Vagina (tissue), 2 donors: ENCODE data around the gene COX7A2.

Experiments
- POLR2AphosphoS5 ChIP-seq, 2 donors: sonication (generic); formaldehyde crosslinking; IDR thresholded peaks; one replicate each; pipeline ENCODE4 v1.9.0; 2017; ENCODE audit warnings: antibody characterized with exemption in 2 of 2, mild to moderate bottlenecking in 2 of 2, low read depth in 1 of 2; ENCODE audit not compliant: insufficient read depth in 1 of 2
- TF ChIP-seq, protein P1 (sequence below), 3 experiments: fragments of 450-650 bp in 2 of 3; fragments of 200-600 bp in 1 of 3; sonication (generic) in 1 of 3; IDR thresholded peaks; one replicate each; pipeline ENCODE4 v1.5.1; 2017 to 2019; ENCODE audit warnings: antibody characterized with exemption in 3 of 3, mild to moderate bottlenecking in 2 of 3, moderate library complexity in 2 of 3

- TF ChIP-seq, protein P1, sequence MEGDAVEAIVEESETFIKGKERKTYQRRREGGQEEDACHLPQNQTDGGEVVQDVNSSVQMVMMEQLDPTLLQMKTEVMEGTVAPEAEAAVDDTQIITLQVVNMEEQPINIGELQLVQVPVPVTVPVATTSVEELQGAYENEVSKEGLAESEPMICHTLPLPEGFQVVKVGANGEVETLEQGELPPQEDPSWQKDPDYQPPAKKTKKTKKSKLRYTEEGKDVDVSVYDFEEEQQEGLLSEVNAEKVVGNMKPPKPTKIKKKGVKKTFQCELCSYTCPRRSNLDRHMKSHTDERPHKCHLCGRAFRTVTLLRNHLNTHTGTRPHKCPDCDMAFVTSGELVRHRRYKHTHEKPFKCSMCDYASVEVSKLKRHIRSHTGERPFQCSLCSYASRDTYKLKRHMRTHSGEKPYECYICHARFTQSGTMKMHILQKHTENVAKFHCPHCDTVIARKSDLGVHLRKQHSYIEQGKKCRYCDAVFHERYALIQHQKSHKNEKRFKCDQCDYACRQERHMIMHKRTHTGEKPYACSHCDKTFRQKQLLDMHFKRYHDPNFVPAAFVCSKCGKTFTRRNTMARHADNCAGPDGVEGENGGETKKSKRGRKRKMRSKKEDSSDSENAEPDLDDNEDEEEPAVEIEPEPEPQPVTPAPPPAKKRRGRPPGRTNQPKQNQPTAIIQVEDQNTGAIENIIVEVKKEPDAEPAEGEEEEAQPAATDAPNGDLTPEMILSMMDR (IDR thresholded peaks at IDR 0.05): no peak
- no peak for TF ChIP-seq POLR2AphosphoS5 (IDR thresholded peaks at IDR 0.05; ENCODE audit: insufficient read depth in 1 of 2, low read depth in 1 of 2)
Measured at GRCh38 chr6:75263401-75263750, 19.8 kb upstream of the COX7A2 start.
